Activated CD4-positive, alpha-beta memory T cell treated with anti-CD3 and anti-CD28 coated beads, Interleukin-2, amount 10 ng/mL, durations not matched to agents 7 days and 5 days (primary cell): ENCODE results near the gene FNBP1L. TPM values are rescaled to one million over a fixed set of nuclear protein-coding genes. Genes with fewer than 3 reads are reported as not detected.

ENCODE experiments used
- CTCF ChIA-PET: fragments of 350-600 bp; sonication (Branson Sonifier 250); formaldehyde crosslinking; loops from one replicate; lab custom pipeline; 2021; ENCODE audit warnings: antibody characterized with exemption, inconsistent platforms; lab: Charles Lee
- POLR2A ChIA-PET: fragments of 350-600 bp; sonication (Branson Sonifier 250); formaldehyde crosslinking; loops from one replicate; lab custom pipeline; 2021; ENCODE audit warnings: antibody characterized with exemption; lab: Charles Lee
- DNase-seq: peaks from one replicate; pipeline ENCODE4 v3.0.0-alpha.2; 2020
- H3K27ac Mint-ChIP-seq: one replicate; pipeline ENCODE4 v1.8.0; 2021; ENCODE audit warnings: mild to moderate bottlenecking, mixed read lengths
- H3K27me3 Mint-ChIP-seq: one replicate; pipeline ENCODE4 v1.8.0; 2021; ENCODE audit warnings: mixed read lengths
- H3K36me3 Mint-ChIP-seq: one replicate; pipeline ENCODE4 v1.8.0; 2021; ENCODE audit warnings: low read depth, mixed read lengths
- H3K4me1 Mint-ChIP-seq: one replicate; pipeline ENCODE4 v1.8.0; 2021; ENCODE audit warnings: mixed read lengths
- H3K4me3 Mint-ChIP-seq: one replicate; pipeline ENCODE4 v1.8.0; 2021; ENCODE audit warnings: mild to moderate bottlenecking, mixed read lengths
- H3K9me3 Mint-ChIP-seq: one replicate; pipeline ENCODE4 v1.8.0; 2021; ENCODE audit warnings: mixed read lengths
- total RNA-seq, 2 experiments: library from RNA; stranded (reverse); gene quantifications; one replicate each; pipeline ENCODE4 v1.2.3, GENCODE V29; 2021

The FNBP1L gene
- total RNA-seq, 2 experiments from 2014 or later: 0.15 to 0.30 TPM

DNA sequence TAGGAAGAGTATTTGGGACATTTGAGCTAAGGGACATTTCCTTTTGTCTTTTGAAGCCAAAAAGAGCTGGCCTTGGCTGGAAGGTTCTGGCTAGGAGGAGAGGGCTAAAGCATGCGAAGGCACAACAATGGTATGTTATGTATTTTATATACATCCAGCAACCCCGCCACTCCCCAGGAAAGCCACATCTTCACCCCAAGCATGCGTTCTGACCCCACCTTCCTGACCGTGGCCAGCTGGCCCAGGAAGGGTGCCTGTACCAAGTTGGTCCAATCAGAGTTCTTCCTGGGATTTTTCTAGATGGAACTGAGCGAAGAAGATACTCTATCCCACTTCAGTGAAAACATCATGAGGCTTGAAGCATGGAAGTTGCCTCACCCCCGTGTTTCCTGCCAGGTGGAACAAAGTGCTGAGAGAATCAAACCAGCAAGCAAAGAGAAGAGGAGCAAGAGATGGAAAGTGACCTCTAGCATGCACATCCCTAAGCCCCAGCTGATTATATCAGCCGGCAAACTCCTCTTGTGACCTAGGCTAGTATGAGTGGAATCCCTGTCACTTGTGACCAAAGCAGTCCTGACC is 151.0 kb downstream of the FNBP1L start:
- H3K4me1 Mint-ChIP-seq: no peaks in the 10 kb centered on the region
- CTCF ChIA-PET: no interaction called here
- POLR2A ChIA-PET: no interaction called here
- no peaks in the 10 kb centered on the region for H3K9me3 Mint-ChIP-seq
- no peak overlapping the region for H3K4me3 Mint-ChIP-seq
- peaks cover 19% of the 10 kb centered on the region for H3K27me3 Mint-ChIP-seq
- no peaks in the 10 kb centered on the region for H3K36me3 Mint-ChIP-seq
- H3K27ac Mint-ChIP-seq: no peak overlapping the region
- DNase-seq: no peak

- no peaks in the 10 kb centered on the region for H3K9me3 Mint-ChIP-seq
- H3K27me3 Mint-ChIP-seq: peaks cover 22% of the 10 kb centered on the region
- H3K4me3 Mint-ChIP-seq: no peak overlapping the region
- no peak overlapping the region for H3K27ac Mint-ChIP-seq
- no peak for DNase-seq
- no peaks in the 10 kb centered on the region for H3K4me1 Mint-ChIP-seq
- CTCF ChIA-PET: no interaction called here
- H3K36me3 Mint-ChIP-seq: no peaks in the 10 kb centered on the region
- POLR2A ChIA-PET: no interaction called here
Observed at GRCh38 chr1:93599479-93599878, 151.6 kb downstream of the FNBP1L start.

GRCh38 chr1:93600663-93601062 is 152.7 kb downstream of the FNBP1L start:
- POLR2A ChIA-PET: no interaction called here
- Mint-ChIP-seq H3K36me3 (peaks cover 4% of the 10 kb centered on the region), H3K4me3 (no peak overlapping the region)

DNA sequence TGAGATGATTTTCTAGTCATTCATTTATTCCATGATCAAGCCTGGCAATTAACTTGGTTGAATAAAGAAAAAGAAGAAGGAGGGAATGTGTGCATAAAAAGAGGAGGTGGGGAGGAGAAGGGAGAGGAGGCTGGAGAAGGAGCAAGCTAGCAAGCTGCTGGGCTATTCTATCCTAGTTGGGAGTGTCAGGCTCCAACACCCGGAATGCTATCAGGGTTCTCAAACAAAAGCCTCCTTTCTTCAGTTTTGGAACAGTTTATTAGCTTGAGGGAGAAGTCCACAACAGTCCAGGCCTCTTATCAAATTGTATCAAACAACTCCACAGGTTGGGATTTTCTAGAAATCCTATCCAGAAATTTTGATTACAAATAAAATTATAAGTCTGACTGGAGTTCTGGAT is 153.8 kb downstream of the FNBP1L start:
- no peak overlapping the region for H3K27ac Mint-ChIP-seq
- POLR2A ChIA-PET: no interaction called here

More at GRCh38 chr1:93600663-93601062, 152.7 kb downstream of the FNBP1L start:
- no peak for DNase-seq
- Mint-ChIP-seq H3K27ac (no peak overlapping the region), H3K27me3 (peaks cover 30% of the 10 kb centered on the region), H3K4me1 (no peaks in the 10 kb centered on the region), H3K9me3 (no peaks in the 10 kb centered on the region)
- CTCF ChIA-PET: no interaction called here

GRCh38 chr1:93602101-93602500 is 154.2 kb downstream of the FNBP1L start:
- Mint-ChIP-seq H3K27me3 (peaks cover 32% of the 10 kb centered on the region), H3K36me3 (peaks cover 4% of the 10 kb centered on the region), H3K4me3 (no peak overlapping the region), H3K4me1 (peaks cover 13% of the 10 kb centered on the region), H3K9me3 (no peaks in the 10 kb centered on the region), H3K27ac (no peak overlapping the region)
- ChIA-PET CTCF (no interaction called here), POLR2A (no interaction called here)
- no peak for DNase-seq

More for the DNA sequence above, 153.8 kb downstream of the FNBP1L start:
- CTCF ChIA-PET: no interaction called here
- Mint-ChIP-seq H3K9me3 (no peaks in the 10 kb centered on the region), H3K4me1 (peaks cover 8% of the 10 kb centered on the region), H3K27me3 (peaks cover 33% of the 10 kb centered on the region), H3K4me3 (no peak overlapping the region), H3K36me3 (peaks cover 4% of the 10 kb centered on the region)
- DNase-seq: no peak

- ChIA-PET CTCF (no interaction called here), POLR2A (no interaction called here)
- no peaks in the 10 kb centered on the region for H3K9me3 Mint-ChIP-seq
- DNase-seq: no peak
- H3K4me3 Mint-ChIP-seq: no peak overlapping the region
- H3K27ac Mint-ChIP-seq: no peak overlapping the region
- H3K4me1 Mint-ChIP-seq: peaks cover 21% of the 10 kb centered on the region
- H3K27me3 Mint-ChIP-seq: peaks cover 32% of the 10 kb centered on the region
- peaks cover 4% of the 10 kb centered on the region for H3K36me3 Mint-ChIP-seq
Observed at GRCh38 chr1:93603106-93603505, 155.2 kb downstream of the FNBP1L start.

GRCh38 chr1:93603601-93604000 is 155.7 kb downstream of the FNBP1L start:
- peaks cover 26% of the 10 kb centered on the region for H3K4me1 Mint-ChIP-seq
- H3K27me3 Mint-ChIP-seq: peaks cover 32% of the 10 kb centered on the region
- peaks cover 4% of the 10 kb centered on the region for H3K36me3 Mint-ChIP-seq
- ChIA-PET CTCF (no interaction called here), POLR2A (no interaction called here)
- no peak overlapping the region for H3K27ac Mint-ChIP-seq
- no peak overlapping the region for H3K4me3 Mint-ChIP-seq
- H3K9me3 Mint-ChIP-seq: no peaks in the 10 kb centered on the region
- DNase-seq: no peak

Other genes starting within 250 kb of the FNBP1L start
- gene DR1, start 102.2 kb upstream of the FNBP1L start, total RNA-seq: 100 to 1,000 TPM; 100 to 104 TPM
- 1 to 10 TPM; 3.1 to 3.9 TPM for gene BCAR3, start 233.7 kb downstream of the FNBP1L start, total RNA-seq